ENCODE measurements around the gene LRRN2. TPM values are rescaled to one million over a fixed set of nuclear protein-coding genes. Genes with fewer than 3 reads are reported as not detected.
"Not testable (repeated sequence)": the region's sequence is repeated elsewhere in the genome, so short reads cannot be mapped to it uniquely, and the experiment has no call there.

LRRN2 gene
- total and polyA plus RNA-seq, 8 donors: 0.43 to 4.1 (median 1.0) TPM; not detected in 2

GRCh38 chr1:204571631-204572030 is 113.9 kb downstream of the LRRN2 start:
- Histone ChIP-seq H3K4me1 (peaks cover 0 to 3% (median 0%) of the 10 kb centered on the region in 4 donors), H3K9me3 (no peaks in the 10 kb centered on the region), H3K4me3 (no peak overlapping the region), H3K27me3 (no peaks in the 10 kb centered on the region), H3K27ac (no peak overlapping the region), H3K36me3 (peaks cover 0 to 42% (median 26%) of the 10 kb centered on the region in 4 donors)
- intact Hi-C loops (cut with DNase I; ENCODE audit: low total_unique reads): no loop called here
- 91 to 98% (median 93%) methylated on average over 4 of the region's 4 CpGs for WGBS, 5 donors
- DNase-seq: no peak
- TF ChIP-seq POLR2A (IDR thresholded peaks at IDR 0.05) (no peak), POLR2AphosphoS5 (IDR thresholded peaks at IDR 0.05) (no peak), EP300 (IDR thresholded peaks at IDR 0.05) (no peak), CTCF (IDR thresholded peaks at IDR 0.05) (no peak)

DNA sequence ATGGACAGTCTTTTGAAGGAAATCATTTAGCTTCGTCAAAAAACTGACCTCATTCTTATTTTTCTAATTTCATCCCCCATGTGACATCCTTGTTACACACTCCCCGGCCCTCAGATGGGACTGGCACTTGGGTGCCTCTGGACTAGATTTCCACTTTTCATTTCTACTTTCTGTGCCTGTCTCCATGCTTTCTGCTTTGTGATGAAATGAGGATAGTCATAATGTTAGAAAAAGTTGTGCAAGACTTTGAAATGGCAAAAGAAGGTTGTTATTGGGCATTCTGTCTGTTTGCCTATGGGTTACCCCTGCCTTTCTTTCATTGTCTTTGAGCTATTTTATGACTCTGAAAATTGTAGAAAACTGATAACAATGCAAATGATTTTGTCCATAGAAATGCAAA is 114.4 kb downstream of the LRRN2 start:
- intact Hi-C loops (cut with DNase I; ENCODE audit: low total_unique reads): no loop called here
- Histone ChIP-seq H3K9me3 (no peaks in the 10 kb centered on the region), H3K27ac (no peak overlapping the region), H3K4me3 (no peak overlapping the region), H3K4me1 (peaks cover 0 to 6% (median 2%) of the 10 kb centered on the region in 4 donors), H3K36me3 (peaks cover 0 to 43% (median 26%) of the 10 kb centered on the region in 4 donors), H3K27me3 (no peaks in the 10 kb centered on the region)
- 93 to 100% (median 97%) methylated on average over 2 of the region's 2 CpGs for WGBS, 5 donors
- no peak for TF ChIP-seq CTCF (IDR thresholded peaks at IDR 0.05)
- TF ChIP-seq EP300 (IDR thresholded peaks at IDR 0.05): no peak
- TF ChIP-seq POLR2A (IDR thresholded peaks at IDR 0.05): no peak
- no peak for TF ChIP-seq POLR2AphosphoS5 (IDR thresholded peaks at IDR 0.05)
- no peak for DNase-seq

DNA sequence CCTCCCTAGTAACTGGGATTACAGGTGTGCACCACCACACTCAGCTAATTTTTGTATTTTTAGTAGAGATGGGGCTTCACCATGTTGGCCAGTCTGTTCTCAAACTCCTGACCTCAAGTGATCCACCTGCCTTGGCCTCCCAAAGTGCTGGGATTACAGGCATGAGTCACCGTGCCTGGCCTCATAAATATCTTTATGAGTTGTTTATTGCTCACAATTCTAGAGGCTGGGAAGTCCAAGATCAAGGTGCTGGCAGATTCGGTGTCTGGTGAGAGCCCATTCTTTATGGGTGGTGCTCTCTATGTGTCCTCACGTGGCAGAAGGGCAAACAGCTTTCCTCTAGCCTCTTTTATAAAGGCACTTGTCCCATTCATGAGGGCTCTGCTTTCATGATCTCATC is 115.5 kb downstream of the LRRN2 start:
- peaks cover 0 to 43% (median 26%) of the 10 kb centered on the region in 4 donors for H3K36me3 ChIP-seq
- H3K4me3 ChIP-seq; DNase-seq; H3K27ac ChIP-seq; H3K9me3 ChIP-seq; intact Hi-C loops (cut with DNase I; ENCODE audit: low total_unique reads); H3K27me3 ChIP-seq: not testable (repeated sequence)
- 55 to 80% (median 72%) methylated on average over 3 of the region's 3 CpGs for WGBS, 5 donors
- peaks cover 0 to 16% (median 11%) of the 10 kb centered on the region in 4 donors for H3K4me1 ChIP-seq

- 69 to 89% (median 88%) methylated on average over 5 of the region's 5 CpGs for WGBS, 5 donors
- Histone ChIP-seq H3K27me3 (no peaks in the 10 kb centered on the region), H3K36me3 (peaks cover 0 to 43% (median 26%) of the 10 kb centered on the region in 4 donors), H3K4me1 (peaks cover 0 to 19% (median 15%) of the 10 kb centered on the region in 4 donors), H3K4me3 (no peak overlapping the region), H3K27ac (no peak overlapping the region), H3K9me3 (no peaks in the 10 kb centered on the region)
- intact Hi-C loops (cut with DNase I; ENCODE audit: low total_unique reads): no loop called here
- TF ChIP-seq CTCF (IDR thresholded peaks at IDR 0.05) (no peak), POLR2AphosphoS5 (IDR thresholded peaks at IDR 0.05) (no peak), EP300 (IDR thresholded peaks at IDR 0.05) (no peak), POLR2A (IDR thresholded peaks at IDR 0.05) (no peak)
- DNase-seq: no peak
Measured at GRCh38 chr1:204569478-204569877, 116.1 kb downstream of the LRRN2 start.

DNA sequence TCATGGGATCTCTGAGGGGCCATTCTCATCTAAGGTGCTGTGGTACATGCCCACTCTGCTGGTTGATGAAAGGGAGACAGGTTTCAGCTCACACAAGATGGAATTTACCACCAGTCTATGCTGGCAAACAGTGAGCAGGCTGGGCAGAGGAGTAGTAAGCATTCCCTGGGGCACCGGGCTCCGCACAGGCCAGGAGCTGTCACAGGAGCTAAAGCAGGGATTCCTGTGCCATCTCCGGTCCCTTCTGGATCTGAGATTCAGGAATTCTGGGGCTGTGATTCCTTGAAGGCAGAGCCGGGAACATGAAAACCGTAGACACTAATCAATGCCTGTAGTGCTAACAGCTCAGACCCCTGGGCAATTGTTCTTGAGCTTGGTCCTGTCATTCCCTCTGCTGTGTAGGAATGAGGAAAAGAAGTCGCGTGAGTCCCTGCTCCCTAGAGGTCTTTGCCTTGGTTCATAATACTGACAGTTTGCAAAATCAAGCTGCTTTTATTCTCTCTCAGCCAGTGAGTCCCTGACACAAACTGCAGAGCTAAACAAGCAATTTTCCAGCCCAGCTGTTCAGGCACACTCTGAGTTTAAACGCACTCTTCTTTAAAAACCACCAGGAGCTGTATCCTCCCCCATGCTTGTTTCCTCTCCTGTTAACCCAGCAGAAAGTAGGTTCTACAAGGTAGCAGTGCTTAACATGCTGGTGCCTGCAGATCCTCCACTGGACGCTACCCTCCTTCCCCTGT is 116.8 kb downstream of the LRRN2 start:
- Histone ChIP-seq H3K4me1 (peaks cover 0 to 22% (median 16%) of the 10 kb centered on the region in 4 donors), H3K27me3 (no peaks in the 10 kb centered on the region), H3K9me3 (no peaks in the 10 kb centered on the region), H3K4me3 (no peak overlapping the region), H3K36me3 (peaks cover 0 to 43% (median 24%) of the 10 kb centered on the region in 4 donors), H3K27ac (no peak overlapping the region)
- intact Hi-C loops (cut with DNase I; ENCODE audit: low total_unique reads): no loop called here
- 80 to 89% (median 85%) methylated on average over 9 of the region's 9 CpGs for WGBS, 5 donors
- no peak for TF ChIP-seq CTCF (IDR thresholded peaks at IDR 0.05)
- TF ChIP-seq EP300 (IDR thresholded peaks at IDR 0.05): no peak
- no peak for TF ChIP-seq POLR2AphosphoS5 (IDR thresholded peaks at IDR 0.05)
- no peak for TF ChIP-seq POLR2A (IDR thresholded peaks at IDR 0.05)
- no peak for DNase-seq

Data from stomach (tissue), 9 donors.